GM18498 (cell line): ENCODE results near the gene TSR1.

ENCODE experiments used
- ATAC-seq: cut with Tn5 transposase; IDR thresholded peaks from one replicate; pipeline ENCODE4 v1.9.1; 2021; ENCODE audit warnings: mild to moderate bottlenecking, moderate library complexity; ENCODE audit not compliant: unreplicated experiment

The TSR1 gene

DNA sequence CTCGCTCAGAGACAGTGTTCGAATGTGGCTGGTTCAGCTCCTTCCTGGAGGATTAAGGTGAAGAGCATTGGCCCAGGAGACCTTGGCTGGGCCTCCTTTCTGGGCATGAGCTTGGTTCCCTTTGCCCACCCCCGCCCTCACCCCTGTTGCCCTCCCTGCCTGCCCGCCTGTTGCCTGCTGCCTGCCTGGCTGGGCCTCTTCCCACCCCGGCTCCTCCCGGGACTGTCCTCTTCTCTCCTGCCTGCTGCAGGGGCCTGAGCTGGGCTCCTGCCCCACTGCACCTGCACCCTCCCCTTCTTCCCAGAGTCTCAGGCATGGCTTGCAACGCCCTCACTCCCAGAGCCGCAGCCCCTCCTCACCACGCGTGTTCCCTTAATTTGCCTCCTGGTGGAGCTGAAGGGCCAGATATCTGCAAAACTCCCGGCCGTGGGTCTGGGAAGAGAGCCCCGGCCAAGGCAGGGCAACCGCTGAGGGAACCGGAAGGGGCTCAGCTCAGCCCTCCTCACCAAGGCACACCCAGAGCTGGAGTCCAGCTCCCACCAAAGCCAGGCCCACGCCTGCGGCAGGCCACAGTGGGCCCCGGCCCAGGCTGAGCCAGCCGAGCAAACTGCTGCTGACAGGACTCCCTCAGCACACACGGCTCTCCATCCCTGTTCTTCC, 33.4 kb upstream of the TSR1 start:
- no peak for ATAC-seq

DNA sequence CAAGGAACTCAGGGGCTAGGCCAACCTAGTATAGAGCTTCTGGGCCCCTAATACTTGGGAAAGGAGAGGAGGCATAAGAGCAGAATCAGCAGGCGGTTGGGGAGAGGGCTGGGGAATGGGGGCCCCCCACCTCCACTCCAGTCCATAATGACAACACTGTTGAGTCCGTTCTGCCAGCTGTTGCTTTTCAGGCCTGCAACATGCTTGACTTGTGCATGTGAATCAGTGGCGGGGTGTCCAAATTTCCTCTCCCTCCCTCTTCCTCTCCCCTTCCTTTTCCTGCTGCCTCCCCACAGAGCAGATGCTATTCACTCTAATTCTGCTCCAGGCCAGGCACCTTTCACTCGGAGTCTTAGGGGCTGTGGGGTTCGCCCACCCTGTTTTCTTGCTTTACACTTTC, 32.8 kb upstream of the TSR1 start:
- no peak for ATAC-seq

- no peak for ATAC-seq
Observed at GRCh38 chr17:2368359-2368758, 32.1 kb upstream of the TSR1 start.

DNA sequence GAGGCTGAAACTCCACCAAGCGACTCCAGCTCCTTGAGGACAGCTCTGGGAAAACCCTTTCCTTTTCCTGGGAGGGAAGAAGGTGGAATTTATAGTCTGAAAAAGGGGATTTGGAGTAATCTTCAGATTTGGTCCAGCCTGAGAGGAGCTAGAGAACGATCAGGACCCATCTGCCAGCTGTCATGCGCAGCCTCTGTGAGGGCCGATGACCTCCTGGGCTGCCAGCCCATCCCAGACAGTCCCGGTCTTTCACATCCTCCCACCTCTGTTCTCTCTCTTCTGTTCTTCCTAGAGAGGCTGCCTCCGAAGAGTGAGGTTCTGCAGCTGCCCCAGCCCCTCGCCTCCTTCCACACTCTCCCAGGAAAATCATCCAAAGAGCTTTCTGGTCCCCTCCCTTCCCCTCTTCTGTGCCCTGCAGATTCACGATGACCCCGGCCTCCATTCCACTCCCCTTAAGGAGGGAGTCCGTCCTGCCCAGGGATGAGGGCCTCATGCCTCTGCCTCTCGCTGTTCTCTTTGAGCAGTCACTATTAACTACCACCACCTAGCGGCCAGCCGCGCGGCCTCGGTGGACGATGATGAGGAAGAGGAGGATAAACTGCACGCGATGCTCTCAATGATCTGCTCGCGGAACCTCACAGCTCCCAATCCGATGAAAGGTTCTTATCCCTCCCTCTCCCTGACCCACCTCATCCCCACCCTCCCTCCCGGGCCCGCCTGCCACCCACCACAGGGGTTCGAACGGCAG, 30.7 kb upstream of the TSR1 start:
- no peak for ATAC-seq

GRCh38 chr17:2365132-2365531, 28.9 kb upstream of the TSR1 start:
- no peak for ATAC-seq

DNA sequence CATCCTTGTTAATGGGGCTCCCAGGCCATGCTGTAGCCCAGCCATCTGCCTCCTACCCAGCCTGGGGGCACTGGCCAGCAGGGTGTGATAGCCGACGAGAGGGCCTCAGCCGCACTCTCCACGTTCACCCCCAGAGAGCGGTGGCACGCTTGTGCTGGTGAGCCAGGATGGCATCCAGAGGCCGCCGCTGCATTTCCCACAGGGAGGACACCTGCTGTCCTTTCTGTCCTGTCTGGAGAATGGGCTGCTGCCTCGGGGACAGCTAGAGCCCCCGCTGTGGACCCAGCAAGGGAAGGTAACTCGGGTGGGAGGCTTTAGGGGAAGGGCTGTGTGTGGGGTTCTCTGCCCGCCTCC, 28.5 kb upstream of the TSR1 start:
- no peak for ATAC-seq

GRCh38 chr17:2363851-2364762, 27.9 kb upstream of the TSR1 start:
- no peak for ATAC-seq

DNA sequence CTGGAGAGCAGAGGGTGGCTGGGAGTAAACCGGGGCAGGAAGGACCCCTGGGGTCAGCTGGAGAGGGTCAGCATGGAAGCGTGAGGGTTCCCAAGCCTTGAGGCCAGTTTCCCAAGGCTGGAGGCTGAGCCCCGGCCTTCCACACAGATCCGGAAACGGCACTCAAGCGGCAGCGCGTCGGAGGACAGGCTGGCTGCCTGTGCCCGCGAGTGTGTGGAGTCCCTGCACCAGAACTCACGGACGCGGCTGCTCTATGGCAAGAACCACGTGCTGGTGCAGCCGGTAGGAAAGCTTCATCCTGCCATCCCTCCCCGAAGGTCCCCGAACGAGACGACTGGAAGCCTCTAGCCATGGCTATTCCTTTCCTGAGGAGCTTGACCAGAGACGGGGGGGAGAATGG, 27.1 kb upstream of the TSR1 start:
- no peak for ATAC-seq

GRCh38 chr17:2362881-2363280, 26.6 kb upstream of the TSR1 start:
- no peak for ATAC-seq

DNA sequence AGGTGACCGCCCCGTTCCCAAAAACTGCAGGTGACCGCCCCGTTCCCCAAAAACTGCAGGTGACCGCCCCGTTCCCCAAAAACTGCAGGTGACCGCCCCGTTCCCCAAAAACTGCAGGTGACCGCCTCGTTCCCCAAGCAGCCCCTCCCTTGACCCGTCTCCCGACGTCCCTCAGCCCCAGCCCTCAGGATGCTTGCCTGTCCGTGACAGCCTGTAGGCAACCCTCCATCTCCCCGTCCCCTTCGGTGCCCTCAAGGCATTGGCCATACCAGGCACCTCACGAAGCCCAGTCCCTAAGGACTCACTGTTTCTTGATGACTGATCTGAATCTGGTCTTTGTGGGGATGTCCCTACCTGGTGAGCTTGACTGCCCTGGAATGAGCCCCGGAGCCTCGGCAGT, 26.2 kb upstream of the TSR1 start:
- ATAC-seq, result no peak

DNA sequence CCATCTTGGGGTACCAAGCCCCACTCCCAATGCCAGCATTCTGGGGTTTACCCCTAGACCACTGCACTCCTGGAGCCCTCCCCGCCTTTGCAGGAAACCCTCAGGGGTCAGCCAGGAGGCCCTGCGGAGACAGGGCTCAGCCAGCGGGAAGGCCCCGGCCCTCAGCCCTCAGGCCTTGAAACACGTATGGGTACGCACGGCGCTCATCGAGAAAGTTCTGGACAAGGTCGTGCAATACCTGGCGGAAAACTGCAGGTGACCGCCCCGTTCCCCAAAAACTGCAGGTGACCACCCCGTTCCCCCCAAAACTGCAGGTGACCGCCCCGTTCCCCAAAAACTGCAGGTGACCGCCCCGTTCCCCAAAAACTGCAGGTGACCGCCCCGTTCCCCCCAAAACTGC, 25.8 kb upstream of the TSR1 start:
- ATAC-seq, result no peak

- no peak for ATAC-seq
Observed at GRCh38 chr17:2361010-2361760, 24.9 kb upstream of the TSR1 start.

DNA sequence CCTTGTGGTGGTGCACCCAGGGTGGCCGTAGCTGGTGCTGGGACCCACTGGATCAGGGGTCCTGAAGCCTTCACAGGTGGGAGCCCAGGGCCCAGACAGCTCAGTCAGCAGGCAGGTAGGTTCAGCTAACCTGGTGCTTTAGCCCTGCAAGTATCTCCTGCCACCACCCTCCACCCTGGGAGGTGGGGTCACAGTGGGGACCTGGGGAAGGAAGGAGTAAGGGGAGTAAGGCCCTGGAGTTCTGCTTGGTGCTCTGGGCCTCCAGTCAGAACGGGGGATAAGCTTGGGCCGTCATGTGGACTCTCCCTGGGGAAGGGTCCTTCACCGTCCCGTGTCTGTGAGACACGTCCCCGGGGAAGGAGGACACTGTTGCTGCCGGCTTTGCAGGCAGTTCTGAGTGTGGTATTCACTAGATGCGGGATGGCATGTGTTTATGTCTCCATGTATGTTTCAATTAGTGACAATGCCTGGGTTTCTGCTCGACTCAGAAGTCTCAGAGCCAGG, 21.7 kb upstream of the TSR1 start:
- no peak for ATAC-seq

- ATAC-seq, result no peak
Observed at GRCh38 chr17:2357237-2357636, 21.0 kb upstream of the TSR1 start.

DNA sequence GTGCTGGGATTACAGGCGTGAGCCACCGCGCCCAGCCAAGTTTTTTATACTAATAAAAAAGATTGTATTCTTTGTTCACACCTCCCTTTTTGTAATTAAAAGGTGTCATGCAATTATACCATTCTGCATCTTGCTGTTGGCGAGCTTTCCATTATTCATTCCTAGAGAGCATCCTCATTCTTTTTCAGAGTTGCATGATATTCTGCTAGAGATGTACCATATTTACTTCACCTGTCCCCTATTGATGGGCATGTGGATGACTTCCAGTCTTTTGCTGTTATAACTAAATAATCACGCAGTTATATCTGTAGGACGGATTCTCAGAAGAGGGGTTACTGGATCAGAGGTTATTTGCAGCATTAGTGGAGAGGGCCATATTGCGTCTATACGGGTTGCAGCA, 18.1 kb upstream of the TSR1 start:
- no peak for ATAC-seq

GRCh38 chr17:2351269-2351668, 15.0 kb upstream of the TSR1 start:
- no peak for ATAC-seq

DNA sequence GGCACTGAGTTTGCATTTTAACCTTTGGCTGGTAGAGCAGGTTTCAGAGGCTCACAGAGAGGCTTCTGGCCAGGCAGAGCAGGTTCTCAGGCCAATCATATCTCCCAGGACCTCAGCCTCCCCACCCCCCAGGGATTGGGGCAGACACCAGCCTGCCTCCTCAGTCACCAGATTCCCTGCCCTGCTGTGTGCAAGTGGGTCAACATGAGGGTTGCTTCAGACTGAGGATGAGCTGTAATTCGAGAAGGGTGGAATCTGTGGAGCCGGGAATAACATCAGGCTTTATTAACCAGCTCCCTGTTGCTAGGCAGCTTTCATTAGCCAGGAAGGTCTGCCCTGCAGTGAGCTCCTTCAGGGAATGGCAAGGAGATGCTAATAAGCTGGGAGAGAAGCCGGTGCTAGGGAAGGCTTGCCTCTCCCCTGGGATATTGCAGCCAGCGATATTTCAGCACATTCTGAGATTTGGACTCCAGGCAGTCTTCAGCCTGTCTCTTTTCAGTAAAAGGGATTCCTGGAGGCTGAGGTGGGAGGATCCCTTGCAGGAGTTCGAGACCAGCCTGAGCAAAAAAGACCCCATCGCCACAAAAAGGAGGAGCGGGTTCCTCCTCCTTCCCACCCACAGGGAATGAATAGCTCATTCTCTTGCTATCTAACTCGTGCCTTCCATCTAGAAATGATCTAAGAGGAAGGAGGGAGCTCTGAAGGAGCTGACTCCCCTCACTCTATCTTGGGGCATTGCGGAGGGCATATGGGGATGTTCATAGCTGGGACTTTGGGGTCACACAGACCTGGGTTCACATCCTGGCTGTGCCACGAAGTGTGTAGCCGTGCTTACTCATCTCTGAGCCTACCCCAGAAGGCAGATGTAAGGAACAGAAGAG, 11.8 kb upstream of the TSR1 start:
- no peak for ATAC-seq

DNA sequence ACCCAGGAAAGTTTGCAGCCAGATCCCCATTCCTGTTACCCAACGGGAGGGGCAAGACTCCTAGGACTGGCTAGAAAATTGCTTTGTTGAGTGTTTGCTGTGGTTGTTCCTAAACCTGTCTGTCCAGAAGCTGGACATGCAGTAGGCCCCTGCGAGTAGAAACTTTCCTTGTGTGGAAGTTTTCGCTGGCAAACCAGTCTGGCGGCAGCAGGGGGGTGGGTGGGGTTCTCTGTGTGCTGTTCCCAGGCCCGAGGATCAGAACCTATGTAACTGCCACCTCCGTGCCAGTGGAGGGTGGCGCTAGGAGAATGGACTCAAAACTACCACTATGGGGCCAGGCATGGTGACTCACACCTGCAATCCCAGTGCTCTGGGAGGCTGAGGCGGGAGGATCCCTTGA, 10.2 kb upstream of the TSR1 start:
- no peak for ATAC-seq

GRCh38 chr17:2344528-2344927, 8.3 kb upstream of the TSR1 start:
- no peak for ATAC-seq

GRCh38 chr17:2343421-2343820, 7.2 kb upstream of the TSR1 start:
- no peak for ATAC-seq
